Stimulated activated CD4-positive, alpha-beta T cell treated with anti-CD3 and anti-CD28 coated beads, TNF-alpha, amount 100 ng/mL, for 48 hours (primary cell): Measurements from ENCODE around the gene LAMC1.
A peak's percentile ranks its signal among the peaks of the same experiment; 100 is the strongest.

ENCODE experiments used
- DNase-seq, 3 donors: peaks; one replicate each; pipeline ENCODE4 v3.0.0-alpha.2; 2020; ENCODE audit warnings: low read depth in 3 of 3

The LAMC1 gene

DNA sequence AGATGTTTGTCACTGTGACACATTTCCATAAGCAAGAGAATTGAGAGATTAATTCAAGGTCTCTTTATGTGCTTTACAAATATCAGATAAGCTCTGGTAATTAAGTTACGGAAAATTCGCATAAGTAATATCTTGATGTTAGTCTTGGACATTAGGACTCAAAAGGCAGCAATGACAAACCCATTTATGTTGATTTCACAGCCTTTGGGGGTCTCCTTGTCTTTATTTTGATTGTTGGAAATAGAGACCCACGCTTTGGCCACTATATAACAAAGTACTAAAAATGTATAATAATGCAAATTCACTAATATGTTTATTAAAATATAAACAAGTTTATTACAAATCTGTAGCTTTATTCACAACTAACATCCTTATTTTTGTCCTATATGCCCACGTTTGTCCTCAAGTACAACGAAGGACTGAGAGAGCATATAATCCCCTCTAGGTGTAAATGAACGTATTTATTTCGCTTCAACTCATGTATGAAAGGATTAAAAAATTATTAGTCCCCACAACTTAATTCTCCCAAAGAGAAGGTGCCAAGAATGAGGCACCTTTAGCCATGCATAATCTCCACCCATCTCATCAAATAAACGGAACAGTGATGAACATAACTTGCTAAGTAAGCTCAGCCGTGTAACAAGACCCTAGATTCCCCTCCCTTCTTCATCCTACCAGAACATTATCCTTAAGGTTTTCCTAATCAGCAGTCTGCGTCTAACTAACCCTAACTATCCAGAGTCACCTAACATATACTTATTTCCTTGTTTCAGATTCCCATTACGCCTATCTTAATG lies 1.6 kb upstream of the LAMC1 start:
- DNase-seq: no peak

- peak; percentile 12 to 32 (median 29) for DNase-seq
These were observed 746 bp upstream of the LAMC1 start for GRCh38 chr1:183022202-183023145.

- peak in 1 of 3 donors; percentile 4 for DNase-seq
These were observed 539 bp downstream of the LAMC1 start for GRCh38 chr1:183023601-183024316.

DNA sequence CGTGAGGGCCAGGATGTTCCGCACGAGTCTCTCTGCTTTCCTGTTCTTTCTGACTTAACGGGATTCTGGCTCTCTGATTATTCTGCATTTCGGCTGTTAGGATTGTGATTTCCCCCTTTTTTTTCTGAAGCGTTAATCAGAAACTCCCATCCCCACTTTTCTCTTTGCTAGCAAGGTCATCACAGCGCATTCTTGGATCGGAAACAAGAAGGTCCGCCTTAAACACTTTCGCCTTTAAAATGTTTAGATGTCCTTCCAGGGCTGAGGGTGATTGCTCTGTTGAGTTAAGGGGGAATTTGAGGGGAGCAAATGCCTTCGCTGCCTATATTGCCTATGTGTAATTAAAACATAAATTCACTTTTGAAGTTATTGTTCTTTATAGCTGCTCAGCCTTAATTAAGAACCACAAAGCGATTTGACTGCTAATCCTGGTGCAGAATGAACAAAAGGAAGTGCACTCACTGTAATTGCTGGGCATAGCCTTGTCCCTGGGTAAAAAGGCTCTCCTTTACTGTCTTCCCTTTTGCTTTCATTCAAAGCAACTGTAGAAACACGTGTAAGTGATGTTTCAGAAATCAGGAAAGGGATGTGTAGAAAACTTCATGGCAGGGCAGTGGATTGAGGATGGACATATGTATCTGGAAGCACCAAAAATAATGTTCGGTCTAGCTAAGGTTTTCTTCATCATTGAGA lies 1.2 kb downstream of the LAMC1 start:
- DNase-seq: no peak

GRCh38 chr1:183025010-183025337 lies 1.8 kb downstream of the LAMC1 start:
- DNase-seq: no peak

- no peak for DNase-seq
These were observed 2.9 kb downstream of the LAMC1 start for GRCh38 chr1:183025782-183026774.

- no peak for DNase-seq
These were observed 3.8 kb downstream of the LAMC1 start for GRCh38 chr1:183027031-183027430.

GRCh38 chr1:183027791-183028190 lies 4.6 kb downstream of the LAMC1 start:
- no peak for DNase-seq

DNA sequence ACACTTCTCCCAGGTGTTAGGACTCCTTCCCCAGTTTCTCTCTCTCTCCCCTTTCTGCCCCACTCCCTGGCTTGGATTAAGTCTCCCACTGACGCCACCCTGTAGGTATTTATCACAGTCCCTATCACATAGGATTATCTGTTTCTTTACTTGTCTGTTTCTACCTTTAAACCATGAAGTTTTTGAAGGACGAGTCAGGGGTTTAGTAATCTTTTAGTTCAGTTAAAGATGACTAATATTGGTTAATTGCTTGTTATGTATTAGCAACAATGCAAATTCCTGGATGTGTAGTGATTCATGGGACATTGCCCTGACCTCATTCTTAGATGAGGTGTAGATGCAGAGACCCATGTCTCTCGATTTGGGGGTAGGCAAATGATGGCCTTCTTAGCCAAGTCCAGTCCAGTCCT lies 6.4 kb downstream of the LAMC1 start:
- no peak for DNase-seq

DNA sequence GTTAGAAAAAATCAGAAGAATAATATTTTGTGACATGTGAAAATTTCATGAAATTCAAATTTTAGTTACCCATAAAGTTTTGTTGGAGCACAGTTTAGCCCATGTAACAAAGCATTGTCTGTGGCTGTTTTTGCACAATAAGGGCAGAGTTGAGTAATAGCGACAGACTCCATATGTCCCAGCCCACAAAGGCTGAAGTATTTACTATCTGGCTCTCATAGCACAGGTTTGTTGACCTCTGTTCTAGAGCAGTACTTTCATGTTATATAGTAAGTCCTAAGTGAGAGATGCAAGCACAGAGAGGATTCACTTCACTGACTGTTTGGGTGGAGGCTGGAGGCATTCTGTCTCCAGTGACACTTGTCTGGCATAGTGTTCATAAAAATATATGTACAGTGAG lies 6.8 kb downstream of the LAMC1 start:
- DNase-seq: no peak

DNA sequence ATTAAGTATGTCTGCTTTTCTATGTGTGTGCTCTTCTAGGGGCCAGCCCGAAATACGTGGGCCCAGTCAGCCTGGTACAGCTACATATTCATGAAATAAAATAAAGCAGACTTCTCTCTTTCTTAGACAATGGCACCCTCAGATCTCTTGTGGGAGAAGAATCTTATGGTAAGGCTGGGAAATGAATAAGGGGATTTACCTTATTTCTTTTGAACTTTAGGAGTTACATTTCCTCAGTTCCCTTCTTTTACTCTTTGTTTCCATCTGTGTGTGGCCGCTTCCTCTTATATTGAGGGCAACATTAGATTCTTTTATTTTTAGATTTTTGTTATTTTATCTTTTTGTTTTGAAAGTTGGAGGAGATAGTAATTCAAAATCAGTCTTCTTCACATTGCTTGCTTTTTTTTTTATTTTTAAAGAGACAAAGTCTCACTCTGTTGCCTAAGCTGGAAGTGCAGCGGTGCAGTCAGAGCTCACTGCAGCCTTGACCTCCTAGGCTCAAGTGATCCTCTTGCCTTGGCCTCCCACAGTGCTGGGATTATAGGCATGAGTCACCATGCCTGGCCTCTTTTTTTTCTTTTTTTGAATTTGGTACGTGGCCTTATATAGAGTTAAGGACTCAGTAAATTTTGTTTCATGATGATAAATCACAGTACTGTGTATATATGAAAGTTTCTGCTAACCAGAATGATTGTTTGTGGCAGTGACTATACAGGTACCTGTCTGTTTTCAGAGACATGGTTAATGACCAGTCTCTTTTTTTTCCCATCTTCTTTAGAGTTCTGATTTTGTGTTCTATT lies 9.1 kb downstream of the LAMC1 start:
- no peak for DNase-seq

- DNase-seq: no peak
These were observed 10.0 kb downstream of the LAMC1 start for GRCh38 chr1:183033205-183033604.

- no peak for DNase-seq
These were observed 11.5 kb downstream of the LAMC1 start for GRCh38 chr1:183034682-183035081.

DNA sequence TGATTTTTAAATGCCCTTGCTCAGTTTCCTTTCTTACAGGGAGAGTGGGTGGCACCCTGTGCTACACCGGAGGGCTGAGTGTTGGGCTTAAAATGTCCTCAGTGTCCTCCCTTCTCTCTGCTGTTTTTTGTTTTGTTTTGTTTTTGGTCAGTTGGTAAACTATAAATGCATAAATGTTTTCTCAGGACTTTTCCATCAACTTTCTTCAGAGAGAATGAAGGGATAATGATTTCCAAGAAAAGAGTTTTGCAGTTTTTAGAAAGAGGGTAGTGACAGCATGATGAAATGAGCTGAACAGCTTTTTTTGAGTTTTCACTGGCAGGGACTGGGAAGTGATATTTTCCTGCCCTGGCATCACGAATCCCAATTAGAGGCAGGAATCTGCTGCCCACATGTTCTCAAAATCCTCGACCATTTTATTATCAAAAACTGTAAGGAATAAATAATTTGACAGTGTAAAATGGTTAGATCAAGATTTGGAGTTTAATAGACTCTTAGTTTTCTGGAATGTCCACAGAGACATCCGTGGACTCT lies 15.2 kb downstream of the LAMC1 start:
- no peak for DNase-seq

DNA sequence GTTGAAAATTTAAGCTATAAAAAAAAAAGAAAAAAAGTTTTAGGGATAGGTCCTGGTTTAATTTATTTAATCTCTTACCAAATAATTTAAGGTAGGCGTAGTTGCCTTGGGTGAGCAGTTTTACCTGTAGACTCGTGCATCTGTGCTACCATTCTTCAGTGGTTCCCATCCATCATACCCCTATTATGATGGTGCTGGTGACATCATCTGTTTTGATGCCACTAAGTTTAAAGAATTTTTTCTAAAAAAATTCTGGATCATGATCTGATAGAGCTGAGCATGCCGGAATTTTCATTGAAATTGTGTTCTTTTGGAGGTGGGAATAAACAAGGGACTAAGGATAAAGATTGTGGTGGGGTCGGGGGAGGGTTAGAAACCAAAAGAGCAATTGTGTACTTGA lies 15.7 kb downstream of the LAMC1 start:
- DNase-seq: no peak

GRCh38 chr1:183039330-183039729 lies 16.1 kb downstream of the LAMC1 start:
- DNase-seq: no peak

GRCh38 chr1:183039985-183040447 lies 16.8 kb downstream of the LAMC1 start:
- DNase-seq: no peak

DNA sequence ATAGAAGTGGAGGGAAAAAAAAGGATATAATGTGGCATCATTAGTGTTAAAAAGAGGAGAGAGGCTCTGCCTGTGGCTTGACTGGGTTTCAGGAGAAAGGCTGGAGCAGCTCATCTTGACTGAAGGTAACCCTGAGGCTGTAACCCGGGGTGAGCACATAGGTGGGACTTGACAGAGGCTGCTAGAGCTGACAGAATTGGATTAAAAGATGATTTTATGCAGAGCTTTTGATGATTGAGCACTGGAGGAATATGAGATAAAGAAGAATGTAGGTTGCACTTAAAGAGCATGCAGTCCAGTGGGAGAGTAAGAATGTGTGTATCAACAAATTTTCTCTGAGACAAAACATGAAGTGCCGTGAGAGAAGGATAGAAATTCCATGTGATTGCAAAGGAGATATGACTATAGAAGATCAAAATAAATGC lies 17.3 kb downstream of the LAMC1 start:
- DNase-seq: no peak

DNA sequence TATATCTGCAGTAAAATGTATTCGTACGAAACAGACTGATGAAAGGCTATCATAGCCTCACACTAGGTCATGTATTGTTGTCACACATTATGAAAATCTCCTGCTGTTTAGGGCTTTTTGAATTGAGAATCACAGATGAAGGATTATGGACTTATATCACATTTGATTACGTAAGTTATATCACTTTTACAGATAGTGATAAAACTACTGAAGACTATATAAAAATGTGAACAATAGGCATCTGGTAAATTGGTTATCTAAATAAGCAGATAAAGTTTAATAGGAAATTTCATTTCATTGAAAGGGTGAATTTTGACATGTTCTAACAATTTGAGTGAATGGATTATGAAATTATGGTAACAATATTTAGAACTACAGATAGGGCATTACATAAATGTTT lies 20.0 kb downstream of the LAMC1 start:
- no peak for DNase-seq
